Measurements from ENCODE around the gene MXD3. TPM values are rescaled to one million over a fixed set of nuclear protein-coding genes. Genes with fewer than 3 reads are reported as not detected.
"Not testable (repeated sequence)": the region's sequence is repeated elsewhere in the genome, so short reads cannot be mapped to it uniquely, and the experiment has no call there.

The MXD3 gene
- polyA plus RNA-seq, 2 of the 4 experiments (the other 2 are of a cell fraction): 5.3 to 16.9 TPM

DNA sequence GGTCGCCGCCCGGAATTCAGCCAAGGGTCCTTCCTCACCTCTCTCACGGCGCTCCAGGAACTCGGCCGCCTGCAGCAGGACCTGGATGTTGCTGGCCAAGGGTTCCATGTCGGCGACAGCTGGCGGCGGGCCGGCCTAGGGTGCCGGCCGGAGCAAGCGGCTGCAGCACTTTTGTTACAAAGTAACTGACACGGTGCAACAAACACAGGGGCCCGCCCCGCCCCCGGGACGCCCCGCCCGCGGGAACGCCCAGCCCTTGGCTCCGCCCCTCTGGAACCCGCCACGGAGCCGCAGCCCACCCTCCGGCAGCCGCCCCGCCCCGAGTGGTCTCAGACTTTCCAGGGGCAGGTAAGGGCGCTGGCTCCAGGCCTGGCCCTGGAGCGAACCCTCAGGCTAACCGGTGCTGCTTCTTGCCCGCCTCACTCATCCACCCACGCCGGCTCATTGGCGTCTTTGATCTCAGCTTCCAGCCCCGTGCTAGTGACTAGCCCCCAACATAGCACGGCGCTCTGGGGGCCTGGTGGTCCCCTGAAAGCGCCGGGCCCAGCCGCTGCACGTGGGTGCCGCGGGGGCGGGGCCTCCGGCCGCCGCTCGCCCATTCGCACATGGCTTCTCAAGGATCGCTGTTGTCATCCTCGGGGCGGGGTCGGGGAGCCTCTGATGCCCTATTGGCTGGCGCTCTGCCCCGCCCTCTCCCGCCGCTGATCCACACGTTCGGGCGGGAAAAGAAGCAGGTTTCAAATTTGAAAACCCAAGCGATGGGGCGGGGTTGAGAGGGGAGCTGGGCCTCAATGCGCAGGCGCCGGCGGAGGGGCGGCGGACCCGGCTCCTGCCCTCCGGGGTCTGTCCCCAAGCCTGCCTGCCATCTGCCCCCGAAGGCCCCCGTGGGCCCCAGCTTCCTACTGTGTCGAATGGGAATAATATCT, at the start of gene MXD3 (continued):
- TF ChIP-seq FOSL2 (IDR thresholded peaks at IDR 0.05) (no peak), FOSL2 (CRISPR knock-in tag; IDR thresholded peaks at IDR 0.05) (no peak), JUNB (IDR thresholded peaks at IDR 0.05) (no peak), HOXB13 (CRISPR knock-in tag; IDR thresholded peaks at IDR 0.05; ENCODE audit: low read depth) (no peak), HOXB5 (CRISPR knock-in tag; IDR thresholded peaks at IDR 0.05) (no peak), BHLHE40 (IDR thresholded peaks at IDR 0.05; ENCODE audit: low read depth, low read length) (no peak; the same call in 1 of the 2 replicates), CEBPB (IDR thresholded peaks at IDR 0.05) (no peak), KDM5A (IDR thresholded peaks at IDR 0.05) (no peak), MYC (IDR thresholded peaks at IDR 0.05; ENCODE audit: borderline replicate concordance, low read length) (peak; percentile 98), TFCP2L1 (CRISPR knock-in tag; IDR thresholded peaks at IDR 0.05) (no peak), CHD2 (IDR thresholded peaks at IDR 0.05; ENCODE audit: low read length, partially characterized antibody) (no peak), FOXS1 (CRISPR knock-in tag; IDR thresholded peaks at IDR 0.05) (no peak), HDAC2 (IDR thresholded peaks at IDR 0.05) (no peak), TP53 (CRISPR knock-in tag; IDR thresholded peaks at IDR 0.05) (no peak), MAZ (IDR thresholded peaks at IDR 0.05; ENCODE audit: borderline replicate concordance, low read depth, low read length) (peak; percentile 56), CBX8 (IDR thresholded peaks at IDR 0.05) (no peak), JUN (IDR thresholded peaks at IDR 0.05) (peak in 1 of 2 experiments; percentile 42; a peak in 2 of 5 replicates), POLR2AphosphoS2 (conservative IDR thresholded peaks at IDR 0.05; ENCODE audit: low read length) (no peak), NFE2L2 (conservative IDR thresholded peaks at IDR 0.05; ENCODE audit: low read length) (no peak), CBX2 (IDR thresholded peaks at IDR 0.05; ENCODE audit: borderline replicate concordance, low read depth) (no peak)
- TF ChIP-seq, protein P1, sequence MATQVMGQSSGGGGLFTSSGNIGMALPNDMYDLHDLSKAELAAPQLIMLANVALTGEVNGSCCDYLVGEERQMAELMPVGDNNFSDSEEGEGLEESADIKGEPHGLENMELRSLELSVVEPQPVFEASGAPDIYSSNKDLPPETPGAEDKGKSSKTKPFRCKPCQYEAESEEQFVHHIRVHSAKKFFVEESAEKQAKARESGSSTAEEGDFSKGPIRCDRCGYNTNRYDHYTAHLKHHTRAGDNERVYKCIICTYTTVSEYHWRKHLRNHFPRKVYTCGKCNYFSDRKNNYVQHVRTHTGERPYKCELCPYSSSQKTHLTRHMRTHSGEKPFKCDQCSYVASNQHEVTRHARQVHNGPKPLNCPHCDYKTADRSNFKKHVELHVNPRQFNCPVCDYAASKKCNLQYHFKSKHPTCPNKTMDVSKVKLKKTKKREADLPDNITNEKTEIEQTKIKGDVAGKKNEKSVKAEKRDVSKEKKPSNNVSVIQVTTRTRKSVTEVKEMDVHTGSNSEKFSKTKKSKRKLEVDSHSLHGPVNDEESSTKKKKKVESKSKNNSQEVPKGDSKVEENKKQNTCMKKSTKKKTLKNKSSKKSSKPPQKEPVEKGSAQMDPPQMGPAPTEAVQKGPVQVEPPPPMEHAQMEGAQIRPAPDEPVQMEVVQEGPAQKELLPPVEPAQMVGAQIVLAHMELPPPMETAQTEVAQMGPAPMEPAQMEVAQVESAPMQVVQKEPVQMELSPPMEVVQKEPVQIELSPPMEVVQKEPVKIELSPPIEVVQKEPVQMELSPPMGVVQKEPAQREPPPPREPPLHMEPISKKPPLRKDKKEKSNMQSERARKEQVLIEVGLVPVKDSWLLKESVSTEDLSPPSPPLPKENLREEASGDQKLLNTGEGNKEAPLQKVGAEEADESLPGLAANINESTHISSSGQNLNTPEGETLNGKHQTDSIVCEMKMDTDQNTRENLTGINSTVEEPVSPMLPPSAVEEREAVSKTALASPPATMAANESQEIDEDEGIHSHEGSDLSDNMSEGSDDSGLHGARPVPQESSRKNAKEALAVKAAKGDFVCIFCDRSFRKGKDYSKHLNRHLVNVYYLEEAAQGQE (IDR thresholded peaks at IDR 0.05): no peak
- TF ChIP-seq, protein P2, sequence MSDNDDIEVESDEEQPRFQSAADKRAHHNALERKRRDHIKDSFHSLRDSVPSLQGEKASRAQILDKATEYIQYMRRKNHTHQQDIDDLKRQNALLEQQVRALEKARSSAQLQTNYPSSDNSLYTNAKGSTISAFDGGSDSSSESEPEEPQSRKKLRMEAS (IDR thresholded peaks at IDR 0.05): peak; percentile 99
- TF ChIP-seq, protein P3, sequence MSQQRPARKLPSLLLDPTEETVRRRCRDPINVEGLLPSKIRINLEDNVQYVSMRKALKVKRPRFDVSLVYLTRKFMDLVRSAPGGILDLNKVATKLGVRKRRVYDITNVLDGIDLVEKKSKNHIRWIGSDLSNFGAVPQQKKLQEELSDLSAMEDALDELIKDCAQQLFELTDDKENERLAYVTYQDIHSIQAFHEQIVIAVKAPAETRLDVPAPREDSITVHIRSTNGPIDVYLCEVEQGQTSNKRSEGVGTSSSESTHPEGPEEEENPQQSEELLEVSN (IDR thresholded peaks at IDR 0.05; ENCODE audit: borderline replicate concordance, low read depth): peak; percentile 94
- TF ChIP-seq, protein P4, sequence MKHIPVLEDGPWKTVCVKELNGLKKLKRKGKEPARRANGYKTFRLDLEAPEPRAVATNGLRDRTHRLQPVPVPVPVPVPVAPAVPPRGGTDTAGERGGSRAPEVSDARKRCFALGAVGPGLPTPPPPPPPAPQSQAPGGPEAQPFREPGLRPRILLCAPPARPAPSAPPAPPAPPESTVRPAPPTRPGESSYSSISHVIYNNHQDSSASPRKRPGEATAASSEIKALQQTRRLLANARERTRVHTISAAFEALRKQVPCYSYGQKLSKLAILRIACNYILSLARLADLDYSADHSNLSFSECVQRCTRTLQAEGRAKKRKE (CRISPR knock-in tag; IDR thresholded peaks at IDR 0.05; ENCODE audit: low read depth): no peak

DNA sequence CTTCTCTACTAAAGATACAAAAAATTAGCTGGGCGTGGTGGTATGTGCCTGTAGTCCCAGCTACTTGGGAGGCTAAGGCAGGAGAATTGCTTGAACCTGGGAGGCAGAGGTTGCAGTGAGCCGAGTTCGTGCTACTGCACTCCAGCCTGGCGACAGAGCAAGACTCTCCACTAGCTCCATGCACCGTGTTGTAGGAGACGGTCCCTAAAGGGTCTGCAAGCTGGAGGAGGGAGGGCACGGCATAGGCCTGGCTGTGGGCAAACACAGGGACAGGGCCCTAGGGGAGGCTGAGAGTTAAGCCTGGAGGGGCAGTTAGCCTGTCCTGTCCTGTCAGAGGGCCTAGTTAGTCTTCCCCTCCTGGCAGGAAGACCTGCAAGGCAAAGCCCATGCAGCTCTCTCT, 49.0 kb upstream of the MXD3 start:
- H3K9me3 ChIP-seq; FAIRE-seq; H3K4me2 ChIP-seq; H3K4me1 ChIP-seq; ATAC-seq; DNase-seq (ENCODE audit: low read depth in 1 of 2, low spot score in 1 of 2); H3K27ac ChIP-seq; H3K4me3 ChIP-seq: not testable (repeated sequence)
- CTCF ChIA-PET: interaction anchor here (0.5 to 4.8 kb wide), 14 partner anchors 9 to 247 kb away, joined by 3 to 30 read pairs (median 4); partner anchors contain the start of gene LMAN2
- POLR2A ChIA-PET: interaction anchor here (1.1 to 2.1 kb wide), 2 partner anchors 9 to 10 kb away, joined by 4 to 6 read pairs; partner anchors contain the start of gene LMAN2
- WGBS (ENCODE audit: missing lambda C conversion rate): 89% methylated on average over 7 of the region's 7 CpGs

All from A549 (cell line).